Fibroblast of lung (primary cell): ENCODE data around the gene THOP1.

Experiments
- EZH2 ChIP-seq: IDR thresholded peaks from 2 replicates; pipeline ENCODE4 v1.5.1; 2012; ENCODE audit warnings: low read length, control low read depth, mild to moderate bottlenecking; ENCODE audit errors: missing control alignments
- TF ChIP-seq, protein P1 (sequence below), 2 donors: IDR thresholded peaks in 1 of 2; conservative IDR thresholded peaks in 1 of 2; 1 replicate in 1 of 2; 2 replicates in 1 of 2; pipeline ENCODE4 v1.5.1; 2011 to 2012; ENCODE audit warnings: low read length in 2 of 2, control low read depth in 1 of 2, inconsistent platforms in 1 of 2, low read depth in 1 of 2, mild to moderate bottlenecking in 1 of 2

DNA sequence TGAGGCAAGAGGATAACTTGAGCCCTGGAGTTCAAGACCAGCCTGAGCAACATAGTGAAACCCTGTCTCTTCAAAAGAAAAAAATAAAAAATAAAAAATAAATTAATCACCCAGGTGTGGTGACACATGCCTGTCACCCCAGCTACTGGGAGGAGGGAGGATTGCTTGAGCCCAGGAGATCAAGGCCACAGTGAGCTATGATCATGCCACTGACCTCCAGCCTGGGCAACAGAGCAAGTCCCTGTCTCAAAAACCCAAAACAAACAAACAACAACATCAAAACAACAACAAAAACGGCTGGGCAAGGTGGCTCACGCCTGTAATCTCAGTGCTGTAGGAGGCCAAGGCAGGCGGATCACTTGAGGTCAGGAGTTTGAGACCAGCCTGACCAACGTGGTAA lies 41.2 kb upstream of the THOP1 start:
- TF ChIP-seq, protein P1, sequence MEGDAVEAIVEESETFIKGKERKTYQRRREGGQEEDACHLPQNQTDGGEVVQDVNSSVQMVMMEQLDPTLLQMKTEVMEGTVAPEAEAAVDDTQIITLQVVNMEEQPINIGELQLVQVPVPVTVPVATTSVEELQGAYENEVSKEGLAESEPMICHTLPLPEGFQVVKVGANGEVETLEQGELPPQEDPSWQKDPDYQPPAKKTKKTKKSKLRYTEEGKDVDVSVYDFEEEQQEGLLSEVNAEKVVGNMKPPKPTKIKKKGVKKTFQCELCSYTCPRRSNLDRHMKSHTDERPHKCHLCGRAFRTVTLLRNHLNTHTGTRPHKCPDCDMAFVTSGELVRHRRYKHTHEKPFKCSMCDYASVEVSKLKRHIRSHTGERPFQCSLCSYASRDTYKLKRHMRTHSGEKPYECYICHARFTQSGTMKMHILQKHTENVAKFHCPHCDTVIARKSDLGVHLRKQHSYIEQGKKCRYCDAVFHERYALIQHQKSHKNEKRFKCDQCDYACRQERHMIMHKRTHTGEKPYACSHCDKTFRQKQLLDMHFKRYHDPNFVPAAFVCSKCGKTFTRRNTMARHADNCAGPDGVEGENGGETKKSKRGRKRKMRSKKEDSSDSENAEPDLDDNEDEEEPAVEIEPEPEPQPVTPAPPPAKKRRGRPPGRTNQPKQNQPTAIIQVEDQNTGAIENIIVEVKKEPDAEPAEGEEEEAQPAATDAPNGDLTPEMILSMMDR (conservative IDR thresholded peaks at IDR 0.05 in 1 of 2, IDR thresholded peaks at IDR 0.05 in 1 of 2; ENCODE audit: low read depth in 1 of 2, low read length in 2 of 2), result no peak
- no peak for TF ChIP-seq EZH2
